ENCODE results near the gene S100A8. TPM values are rescaled to one million over a fixed set of nuclear protein-coding genes. Genes with fewer than 3 reads are reported as not detected.

S100A8 gene
- total RNA-seq (2014; rRNA removed; shearing (Covaris generic)) (not detected in 2 replicates), polyA plus RNA-seq (2016; fragmentation: Nextera tagmentation; extraction: Ambion mirVana) (not detected in 2 replicates)

DNA sequence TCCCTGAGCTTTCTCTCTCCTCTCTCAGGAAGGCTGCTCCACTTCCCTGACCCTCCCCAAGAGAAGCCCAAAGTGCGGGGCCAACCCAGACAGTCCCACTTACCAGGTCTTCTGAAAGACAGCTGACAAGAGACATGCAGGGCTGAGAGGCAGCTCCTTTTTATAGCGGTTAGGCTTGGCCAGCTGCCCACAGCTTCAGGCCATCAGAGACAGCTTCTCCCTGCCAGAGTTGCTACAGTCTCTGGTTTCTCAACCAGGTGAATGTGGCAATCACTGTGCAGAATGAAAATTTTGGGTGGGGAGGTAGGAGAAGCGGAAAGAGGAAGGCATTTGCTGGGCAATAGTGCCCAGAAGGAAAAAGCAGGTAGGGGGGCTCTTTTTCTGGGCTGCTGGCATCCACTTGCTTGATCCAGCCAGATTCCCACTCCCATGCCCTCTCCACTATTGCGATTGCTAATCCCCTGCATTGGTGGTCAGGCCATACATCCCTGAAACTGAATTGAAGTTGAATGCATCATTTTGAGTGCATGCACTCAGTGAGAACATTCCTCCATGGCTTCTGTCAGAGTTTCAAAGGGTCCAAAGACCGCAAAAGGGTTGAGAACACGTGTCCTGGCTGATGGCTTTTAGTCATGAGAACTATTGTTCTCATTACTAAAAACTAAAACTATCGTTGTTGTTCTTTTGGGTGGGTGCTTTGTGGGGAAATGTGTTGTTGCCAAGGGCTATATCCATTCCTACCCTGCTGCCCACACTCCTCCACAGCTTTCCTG lies at the start of gene S100A8:
S100A8 (minus strand) TSS at position 136 of the 773 bp plus-strand sequence. CDS start 538 bp downstream, outside the sequence.
- no peaks in the 10 kb centered on the region for H3K79me2 ChIP-seq (ENCODE audit: insufficient read depth)
- H3K27ac ChIP-seq: no peak within 1 kb of the TSS
- peaks cover 25% of the 10 kb centered on the region for H3K27me3 ChIP-seq (replicated peaks; ENCODE audit: insufficient read depth)
- no peak within 1 kb of the TSS for H3K4me2 ChIP-seq (ENCODE audit: unreplicated experiment)
- WGBS, 2 experiments (ENCODE audit: low coverage in 1 of 2, low lambda C conversion rate in 2 of 2, missing lambda C conversion rate in 2 of 2): 25 to 34% methylated on average over 7 of the region's 7 CpGs
- H3K9me3 ChIP-seq (ENCODE audit: low read depth): no peaks in the 10 kb centered on the region
- no peaks in the 10 kb centered on the region for H3F3A ChIP-seq (ENCODE audit: insufficient read depth)
- no peaks in the 10 kb centered on the region for H3K36me3 ChIP-seq (ENCODE audit: low read depth)
- no peaks in the 10 kb centered on the region for H4K20me1 ChIP-seq (ENCODE audit: insufficient read depth)
- H3K9me2 ChIP-seq (ENCODE audit: insufficient read depth): no peaks in the 10 kb centered on the region
- no peak within 1 kb of the TSS for H2AFZ ChIP-seq
- DNase-seq: no peak
- no peak within 1 kb of the TSS for H3K9ac ChIP-seq
- no peak within 1 kb of the TSS for H3K4me3 ChIP-seq
- no peaks in the 10 kb centered on the region for H3K4me1 ChIP-seq (ENCODE audit: insufficient read depth)
- in situ Hi-C loops (cut with MboI): no loop called here
- TF ChIP-seq EZH2 (IDR thresholded peaks at IDR 0.05; ENCODE audit: insufficient read depth, poor library complexity, severe bottlenecking) (no peak), EZH2phosphoT487 (IDR thresholded peaks at IDR 0.05; ENCODE audit: insufficient read depth, low read depth) (no peak)

GRCh38 chr1:153439273-153439672 lies 48.4 kb upstream of the S100A8 start:
- no peak for DNase-seq
- H3F3A ChIP-seq (ENCODE audit: insufficient read depth): no peaks in the 10 kb centered on the region
- in situ Hi-C loops (cut with MboI): no loop called here
- no peak overlapping the region for H3K4me2 ChIP-seq (ENCODE audit: unreplicated experiment)
- H3K4me3 ChIP-seq: no peak overlapping the region
- no peaks in the 10 kb centered on the region for H3K27me3 ChIP-seq (replicated peaks; ENCODE audit: insufficient read depth)
- H2AFZ ChIP-seq: no peak overlapping the region
- H3K9me3 ChIP-seq (ENCODE audit: low read depth): no peaks in the 10 kb centered on the region
- no peaks in the 10 kb centered on the region for H3K79me2 ChIP-seq (ENCODE audit: insufficient read depth)
- no peaks in the 10 kb centered on the region for H3K36me3 ChIP-seq (ENCODE audit: low read depth)
- H4K20me1 ChIP-seq (ENCODE audit: insufficient read depth): no peaks in the 10 kb centered on the region
- TF ChIP-seq EZH2 (IDR thresholded peaks at IDR 0.05; ENCODE audit: insufficient read depth, poor library complexity, severe bottlenecking) (no peak), EZH2phosphoT487 (IDR thresholded peaks at IDR 0.05; ENCODE audit: insufficient read depth, low read depth) (no peak)
- H3K4me1 ChIP-seq (ENCODE audit: insufficient read depth): no peaks in the 10 kb centered on the region
- no peak overlapping the region for H3K27ac ChIP-seq
- H3K9ac ChIP-seq: no peak overlapping the region
- no peaks in the 10 kb centered on the region for H3K9me2 ChIP-seq (ENCODE audit: insufficient read depth)

DNA sequence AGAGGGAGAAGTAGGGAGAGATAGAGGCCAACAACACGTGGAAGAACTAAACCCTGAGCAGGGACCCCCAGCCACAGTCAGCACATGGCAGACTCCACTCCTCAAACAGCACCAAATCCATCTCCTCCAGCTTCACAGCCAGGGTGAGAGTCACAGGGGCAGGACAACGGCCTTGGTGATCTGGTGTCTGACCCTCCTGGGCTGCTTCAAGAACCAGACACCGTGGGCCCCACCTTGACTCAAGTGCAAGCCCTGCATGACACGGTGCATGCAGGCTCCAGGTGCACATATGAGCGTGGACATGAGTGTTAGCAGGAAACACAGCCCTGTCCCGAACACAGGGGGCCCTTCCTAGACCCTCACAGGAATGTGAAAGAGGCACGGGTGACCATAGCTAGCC lies 47.7 kb upstream of the S100A8 start:
- no peak for DNase-seq
- no peak overlapping the region for H3K9ac ChIP-seq
- H3K4me2 ChIP-seq (ENCODE audit: unreplicated experiment): no peak overlapping the region
- WGBS, 2 experiments (ENCODE audit: low coverage in 1 of 2, low lambda C conversion rate in 2 of 2, missing lambda C conversion rate in 2 of 2): 22 to 31% methylated on average over 7 of the region's 7 CpGs
- no peak overlapping the region for H3K4me3 ChIP-seq
- H3F3A ChIP-seq (ENCODE audit: insufficient read depth): no peaks in the 10 kb centered on the region
- no peaks in the 10 kb centered on the region for H3K9me2 ChIP-seq (ENCODE audit: insufficient read depth)
- H3K36me3 ChIP-seq (ENCODE audit: low read depth): no peaks in the 10 kb centered on the region
- no peaks in the 10 kb centered on the region for H3K79me2 ChIP-seq (ENCODE audit: insufficient read depth)
- H4K20me1 ChIP-seq (ENCODE audit: insufficient read depth): no peaks in the 10 kb centered on the region
- no peak overlapping the region for H3K27ac ChIP-seq
- H3K27me3 ChIP-seq (replicated peaks; ENCODE audit: insufficient read depth): no peaks in the 10 kb centered on the region
- no peaks in the 10 kb centered on the region for H3K9me3 ChIP-seq (ENCODE audit: low read depth)
- in situ Hi-C loops (cut with MboI): no loop called here
- H3K4me1 ChIP-seq (ENCODE audit: insufficient read depth): no peaks in the 10 kb centered on the region
- no peak overlapping the region for H2AFZ ChIP-seq
- TF ChIP-seq EZH2 (IDR thresholded peaks at IDR 0.05; ENCODE audit: insufficient read depth, poor library complexity, severe bottlenecking) (no peak), EZH2phosphoT487 (IDR thresholded peaks at IDR 0.05; ENCODE audit: insufficient read depth, low read depth) (no peak)

GRCh38 chr1:153437236-153437635 lies 46.4 kb upstream of the S100A8 start:
- Histone ChIP-seq H3K27ac (no peak overlapping the region), H3K9me2 (ENCODE audit: insufficient read depth) (no peaks in the 10 kb centered on the region), H3K4me1 (ENCODE audit: insufficient read depth) (no peaks in the 10 kb centered on the region), H3K36me3 (ENCODE audit: low read depth) (no peaks in the 10 kb centered on the region), H3K79me2 (ENCODE audit: insufficient read depth) (no peaks in the 10 kb centered on the region), H3K9me3 (ENCODE audit: low read depth) (no peaks in the 10 kb centered on the region), H3F3A (ENCODE audit: insufficient read depth) (no peaks in the 10 kb centered on the region), H2AFZ (no peak overlapping the region), H3K4me3 (no peak overlapping the region), H3K4me2 (ENCODE audit: unreplicated experiment) (no peak overlapping the region), H4K20me1 (ENCODE audit: insufficient read depth) (no peaks in the 10 kb centered on the region), H3K27me3 (replicated peaks; ENCODE audit: insufficient read depth) (no peaks in the 10 kb centered on the region), H3K9ac (no peak overlapping the region)
- TF ChIP-seq EZH2phosphoT487 (IDR thresholded peaks at IDR 0.05; ENCODE audit: insufficient read depth, low read depth): no peak
- no peak for TF ChIP-seq EZH2 (IDR thresholded peaks at IDR 0.05; ENCODE audit: insufficient read depth, poor library complexity, severe bottlenecking)
- WGBS, 2 experiments (ENCODE audit: low coverage in 1 of 2, low lambda C conversion rate in 2 of 2, missing lambda C conversion rate in 2 of 2): 49 to 69% methylated on average over 4 of the region's 4 CpGs
- DNase-seq: no peak
- in situ Hi-C loops (cut with MboI): no loop called here
